Progenitor cell of endocrine pancreas (in vitro differentiated cells): ENCODE measurements around the gene BLVRB. TPM values are rescaled to one million over a fixed set of nuclear protein-coding genes. Genes with fewer than 3 reads are reported as not detected.

ENCODE experiments used
- DNase-seq: peaks from one replicate; pipeline ENCODE4 v3.0.0; 2021; ENCODE audit warnings: low spot score; ENCODE audit not compliant: unreplicated experiment
- H3K27ac Mint-ChIP-seq: 2 replicates; pipeline ENCODE4 v1.8.0; 2021; ENCODE audit warnings: mild to moderate bottlenecking, moderate library complexity, mixed read lengths
- H3K27me3 Mint-ChIP-seq: 2 replicates; pipeline ENCODE4 v1.8.0; 2021; ENCODE audit warnings: mixed read lengths
- H3K36me3 Mint-ChIP-seq: 2 replicates; pipeline ENCODE4 v1.8.0; 2022; ENCODE audit warnings: mixed read lengths; ENCODE audit not compliant: insufficient read depth
- H3K4me1 Mint-ChIP-seq: 2 replicates; pipeline ENCODE4 v1.8.0; 2021; ENCODE audit warnings: low read depth, mixed read lengths
- H3K4me3 Mint-ChIP-seq: 2 replicates; pipeline ENCODE4 v1.8.0; 2021; ENCODE audit warnings: low read depth, mild to moderate bottlenecking, moderate library complexity, mixed read lengths
- H3K9me3 Mint-ChIP-seq: 2 replicates; pipeline ENCODE4 v1.8.0; 2021; ENCODE audit warnings: low read depth, mixed read lengths
- total RNA-seq: library from RNA; stranded (reverse); gene quantifications from 2 replicates; pipeline ENCODE4 v1.2.1, GENCODE V29; 2021
- TF ChIP-seq, protein P1 (sequence below): fragments of 200-600 bp; sonication (generic); IDR thresholded peaks from one replicate; pipeline ENCODE4 v1.5.0; 2021; ENCODE audit warnings: antibody characterized with exemption, mild to moderate bottlenecking; ENCODE audit not compliant: unreplicated experiment

BLVRB gene
- total RNA-seq, 1 donor from 2014 or later, result 14.0 TPM

GRCh38 chr19:40414542-40415535, 50.7 kb downstream of the BLVRB start:
- no peak for DNase-seq
- Mint-ChIP-seq H3K27me3 (peaks cover 8% of the 10 kb centered on the region), H3K9me3 (no peaks in the 10 kb centered on the region), H3K27ac (no peak overlapping the region), H3K4me1 (peaks cover 2% of the 10 kb centered on the region), H3K4me3 (no peak overlapping the region), H3K36me3 (no peaks in the 10 kb centered on the region)
- TF ChIP-seq, protein P1, sequence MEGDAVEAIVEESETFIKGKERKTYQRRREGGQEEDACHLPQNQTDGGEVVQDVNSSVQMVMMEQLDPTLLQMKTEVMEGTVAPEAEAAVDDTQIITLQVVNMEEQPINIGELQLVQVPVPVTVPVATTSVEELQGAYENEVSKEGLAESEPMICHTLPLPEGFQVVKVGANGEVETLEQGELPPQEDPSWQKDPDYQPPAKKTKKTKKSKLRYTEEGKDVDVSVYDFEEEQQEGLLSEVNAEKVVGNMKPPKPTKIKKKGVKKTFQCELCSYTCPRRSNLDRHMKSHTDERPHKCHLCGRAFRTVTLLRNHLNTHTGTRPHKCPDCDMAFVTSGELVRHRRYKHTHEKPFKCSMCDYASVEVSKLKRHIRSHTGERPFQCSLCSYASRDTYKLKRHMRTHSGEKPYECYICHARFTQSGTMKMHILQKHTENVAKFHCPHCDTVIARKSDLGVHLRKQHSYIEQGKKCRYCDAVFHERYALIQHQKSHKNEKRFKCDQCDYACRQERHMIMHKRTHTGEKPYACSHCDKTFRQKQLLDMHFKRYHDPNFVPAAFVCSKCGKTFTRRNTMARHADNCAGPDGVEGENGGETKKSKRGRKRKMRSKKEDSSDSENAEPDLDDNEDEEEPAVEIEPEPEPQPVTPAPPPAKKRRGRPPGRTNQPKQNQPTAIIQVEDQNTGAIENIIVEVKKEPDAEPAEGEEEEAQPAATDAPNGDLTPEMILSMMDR, result no peak

GRCh38 chr19:40413291-40413845, 52.2 kb downstream of the BLVRB start, which contains the start of gene PRX:
TSS of gene PRX (minus strand) at chr19:40413378. CDS start at chr19:40407932, 5,446 bp downstream.
- no peak within 1 kb of the TSS for H3K27ac Mint-ChIP-seq
- no peak for DNase-seq
- H3K4me3 Mint-ChIP-seq, result no peak within 1 kb of the TSS

GRCh38 chr19:40412866-40413265, 52.7 kb downstream of the BLVRB start:
- Mint-ChIP-seq H3K27ac (no peak overlapping the region), H3K36me3 (no peaks in the 10 kb centered on the region), H3K27me3 (peaks cover 5% of the 10 kb centered on the region), H3K4me3 (no peak overlapping the region), H3K4me1 (peaks cover 2% of the 10 kb centered on the region), H3K9me3 (no peaks in the 10 kb centered on the region)
- TF ChIP-seq, protein P1, result no peak
- no peak for DNase-seq

More at GRCh38 chr19:40413291-40413845, 52.2 kb downstream of the BLVRB start, which contains the start of gene PRX:
- TF ChIP-seq, protein P1, result no peak
- Mint-ChIP-seq H3K4me1 (peaks cover 2% of the 10 kb centered on the region), H3K9me3 (no peaks in the 10 kb centered on the region), H3K36me3 (no peaks in the 10 kb centered on the region), H3K27me3 (peaks cover 7% of the 10 kb centered on the region)

GRCh38 chr19:40411958-40412499, 53.5 kb downstream of the BLVRB start:
- H3K27me3 Mint-ChIP-seq, result peaks cover 5% of the 10 kb centered on the region
- no peak for DNase-seq
- H3K4me3 Mint-ChIP-seq, result no peak overlapping the region
- no peaks in the 10 kb centered on the region for H3K36me3 Mint-ChIP-seq
- peaks cover 2% of the 10 kb centered on the region for H3K4me1 Mint-ChIP-seq
- H3K9me3 Mint-ChIP-seq, result no peaks in the 10 kb centered on the region
- TF ChIP-seq, protein P1, result no peak
- H3K27ac Mint-ChIP-seq, result no peak overlapping the region

DNA sequence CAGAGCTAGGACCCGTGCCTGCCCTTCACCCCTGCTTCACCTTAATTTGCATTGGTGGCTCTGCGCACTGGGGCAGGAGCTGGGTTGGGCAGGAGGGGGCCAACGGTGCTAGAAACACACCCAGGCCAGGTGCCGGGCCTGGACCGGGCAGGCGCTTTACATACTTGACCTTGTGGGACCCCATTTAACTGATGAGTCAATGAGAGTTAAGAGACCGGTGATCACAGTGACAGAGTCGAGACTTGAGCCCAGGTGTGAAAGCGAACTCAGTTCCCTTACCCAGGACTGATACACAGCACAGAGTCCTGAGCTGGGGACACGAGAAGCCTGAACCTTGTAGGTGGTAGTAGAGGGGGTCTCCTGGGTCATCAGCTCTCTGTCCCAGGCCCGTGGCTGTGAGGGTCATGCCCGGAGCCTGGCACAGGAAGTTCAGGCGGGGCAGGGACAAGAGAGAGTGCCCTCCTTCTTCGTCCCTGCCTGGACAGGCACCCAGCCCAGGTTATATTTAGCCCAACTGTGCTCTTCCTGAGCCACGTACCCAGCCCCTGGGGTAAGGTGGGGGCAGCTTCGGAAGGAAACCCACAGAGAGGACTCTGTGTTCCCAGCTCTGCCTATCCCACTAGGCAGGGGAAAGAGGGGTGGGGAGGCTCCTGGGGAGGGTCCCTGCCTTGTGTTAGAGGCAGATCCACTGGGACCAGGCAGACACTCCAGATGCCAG, 54.3 kb downstream of the BLVRB start:
- peaks cover 5% of the 10 kb centered on the region for H3K27me3 Mint-ChIP-seq
- no peaks in the 10 kb centered on the region for H3K9me3 Mint-ChIP-seq
- peaks cover 2% of the 10 kb centered on the region for H3K4me1 Mint-ChIP-seq
- H3K4me3 Mint-ChIP-seq, result no peak overlapping the region
- no peak for DNase-seq
- TF ChIP-seq, protein P1, result no peak
- no peaks in the 10 kb centered on the region for H3K36me3 Mint-ChIP-seq
- H3K27ac Mint-ChIP-seq, result no peak overlapping the region
